Measurements from ENCODE around the gene TAMM41.

- TF ChIP-seq ZNF274 (IDR thresholded peaks at IDR 0.05; ENCODE audit: low read depth, low read length) (no peak), SUZ12 (IDR thresholded peaks at IDR 0.05; ENCODE audit: extremely low read depth, insufficient read depth, insufficient read length) (no peak)
These were observed 76.0 kb downstream of the TAMM41 start for GRCh38 chr3:11770477-11771391.
